G401 (cell line): Measurements from ENCODE around the gene GSTCD. TPM values are rescaled to one million over a fixed set of nuclear protein-coding genes. Genes with fewer than 3 reads are reported as not detected.
"Not testable (repeated sequence)": the region's sequence is repeated elsewhere in the genome, so short reads cannot be mapped to it uniquely, and the experiment has no call there.

Source experiments
- DNase-seq: peaks from one replicate; pipeline ENCODE4 v3.0.0-alpha.2; 2015; ENCODE audit warnings: low spot score
- in situ Hi-C: cut with HindIII; loops from 2 replicates; pipeline ENCODE4 v1.10.0; 2016; ENCODE audit warnings: low sequenced_read_pairs, mixed read lengths
- total RNA-seq: library from RNA; depleted of rRNA; stranded (reverse); fragments of >200 nt; shearing (Covaris generic); gene quantifications from 2 replicates; pipeline ENCODE4 v1.2.3, GENCODE V29; 2014

The GSTCD gene
- total RNA-seq, 1 experiment from 2014 or later: 45.4 TPM

GRCh38 chr4:105785792-105786191, 77.2 kb downstream of the GSTCD start:
- in situ Hi-C loops: no loop called here
- no peak for DNase-seq

- no peak for DNase-seq
- in situ Hi-C loops: no loop called here
These were observed 78.2 kb downstream of the GSTCD start for GRCh38 chr4:105786748-105787147.

GRCh38 chr4:105797225-105797624, 88.6 kb downstream of the GSTCD start:
- in situ Hi-C loops: no loop called here
- DNase-seq: no peak

GRCh38 chr4:105805501-105806120, 97.0 kb downstream of the GSTCD start:
- no peak for DNase-seq
- in situ Hi-C loops: no loop called here

- in situ Hi-C loops: no loop called here
- DNase-seq: no peak
These were observed 98.9 kb downstream of the GSTCD start for GRCh38 chr4:105807496-105807895.

GRCh38 chr4:105808030-105808749, 99.6 kb downstream of the GSTCD start:
- no peak for DNase-seq
- in situ Hi-C loops: no loop called here

GRCh38 chr4:105808750-105809041, 100.1 kb downstream of the GSTCD start:
- DNase-seq: no peak
- in situ Hi-C loops: no loop called here

GRCh38 chr4:105815701-105816100, 107.1 kb downstream of the GSTCD start:
- in situ Hi-C loops: no loop called here
- DNase-seq: no peak

- no peak for DNase-seq
- in situ Hi-C loops: no loop called here
These were observed 113.5 kb downstream of the GSTCD start for GRCh38 chr4:105822061-105822460.

GRCh38 chr4:105828074-105828473, 119.5 kb downstream of the GSTCD start:
- DNase-seq: no peak
- in situ Hi-C loops: no loop called here

- DNase-seq: no peak
- in situ Hi-C loops: no loop called here
These were observed 122.6 kb downstream of the GSTCD start for GRCh38 chr4:105831189-105831588.

GRCh38 chr4:105835177-105835576, 126.6 kb downstream of the GSTCD start:
- in situ Hi-C loops: no loop called here
- no peak for DNase-seq

- no peak for DNase-seq
- in situ Hi-C loops: no loop called here
These were observed 128.0 kb downstream of the GSTCD start for GRCh38 chr4:105836537-105836936.

GRCh38 chr4:105837037-105837436, 128.5 kb downstream of the GSTCD start:
- in situ Hi-C loops: no loop called here
- no peak for DNase-seq

- DNase-seq: no peak
- in situ Hi-C loops: no loop called here
These were observed 129.5 kb downstream of the GSTCD start for GRCh38 chr4:105838082-105838481.

GRCh38 chr4:105840426-105841174, 132.0 kb downstream of the GSTCD start:
- in situ Hi-C loops: no loop called here

GRCh38 chr4:105843941-105844340, 135.4 kb downstream of the GSTCD start:
- in situ Hi-C loops: no loop called here
- no peak for DNase-seq

More at GRCh38 chr4:105840426-105841174, 132.0 kb downstream of the GSTCD start:
- no peak for DNase-seq

GRCh38 chr4:105845559-105845958, 137.0 kb downstream of the GSTCD start:
- in situ Hi-C loops: no loop called here
- peak; percentile 2 for DNase-seq

GRCh38 chr4:105848359-105848758, 139.8 kb downstream of the GSTCD start:
- in situ Hi-C loops, DNase-seq: not testable (repeated sequence)

- DNase-seq: no peak
- in situ Hi-C loops: no loop called here
These were observed 142.6 kb downstream of the GSTCD start for GRCh38 chr4:105851196-105851595.
